ENCODE measurements around the gene WHAMM. TPM values are rescaled to one million over a fixed set of nuclear protein-coding genes. Genes with fewer than 3 reads are reported as not detected.
"Not testable (repeated sequence)": the region's sequence is repeated elsewhere in the genome, so short reads cannot be mapped to it uniquely, and the experiment has no call there.

The WHAMM gene
- total RNA-seq, 1 donor from 2014 or later, result 6.3 TPM

DNA sequence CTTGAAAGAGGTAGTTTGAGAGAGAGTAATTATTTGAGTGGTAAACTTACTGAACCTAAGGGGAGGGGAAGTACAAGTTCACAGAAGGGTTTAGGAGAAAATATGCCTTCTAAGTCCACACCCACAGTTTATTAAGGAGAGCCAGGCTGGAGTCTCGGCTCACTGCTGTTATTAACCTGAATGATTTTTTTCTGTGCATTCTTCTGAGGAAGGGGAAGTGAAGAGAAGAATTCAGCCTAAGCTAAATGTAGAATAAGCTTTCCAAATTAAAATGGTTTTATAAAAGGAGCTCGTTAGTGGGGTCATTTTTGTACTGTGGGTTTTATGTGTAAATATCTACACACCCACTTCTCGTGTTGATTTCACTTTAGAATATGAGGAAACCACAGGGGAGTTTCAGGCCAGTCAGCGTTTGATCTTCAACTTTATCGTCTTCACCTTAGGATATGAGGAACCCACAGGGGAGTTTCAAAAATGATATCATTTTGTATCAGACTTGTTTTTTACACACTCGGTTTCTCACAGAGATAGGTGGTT lies 1.5 kb downstream of the WHAMM start:
- Mint-ChIP-seq H3K9me3 (no peaks in the 10 kb centered on the region), H3K36me3 (ENCODE audit: low read depth) (peaks cover 2% of the 10 kb centered on the region), H3K27me3 (ENCODE audit: low read depth) (no peaks in the 10 kb centered on the region), H3K4me1 (peaks cover 25% of the 10 kb centered on the region), H3K4me3 (peak overlapping the region; percentile 91), H3K27ac (ENCODE audit: unreplicated experiment) (peak overlapping the region; percentile 17)
- DNase-seq (ENCODE audit: low read depth, low spot score), result no peak
- TF ChIP-seq, protein P1, sequence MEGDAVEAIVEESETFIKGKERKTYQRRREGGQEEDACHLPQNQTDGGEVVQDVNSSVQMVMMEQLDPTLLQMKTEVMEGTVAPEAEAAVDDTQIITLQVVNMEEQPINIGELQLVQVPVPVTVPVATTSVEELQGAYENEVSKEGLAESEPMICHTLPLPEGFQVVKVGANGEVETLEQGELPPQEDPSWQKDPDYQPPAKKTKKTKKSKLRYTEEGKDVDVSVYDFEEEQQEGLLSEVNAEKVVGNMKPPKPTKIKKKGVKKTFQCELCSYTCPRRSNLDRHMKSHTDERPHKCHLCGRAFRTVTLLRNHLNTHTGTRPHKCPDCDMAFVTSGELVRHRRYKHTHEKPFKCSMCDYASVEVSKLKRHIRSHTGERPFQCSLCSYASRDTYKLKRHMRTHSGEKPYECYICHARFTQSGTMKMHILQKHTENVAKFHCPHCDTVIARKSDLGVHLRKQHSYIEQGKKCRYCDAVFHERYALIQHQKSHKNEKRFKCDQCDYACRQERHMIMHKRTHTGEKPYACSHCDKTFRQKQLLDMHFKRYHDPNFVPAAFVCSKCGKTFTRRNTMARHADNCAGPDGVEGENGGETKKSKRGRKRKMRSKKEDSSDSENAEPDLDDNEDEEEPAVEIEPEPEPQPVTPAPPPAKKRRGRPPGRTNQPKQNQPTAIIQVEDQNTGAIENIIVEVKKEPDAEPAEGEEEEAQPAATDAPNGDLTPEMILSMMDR (conservative IDR thresholded peaks at IDR 0.05), result no peak

DNA sequence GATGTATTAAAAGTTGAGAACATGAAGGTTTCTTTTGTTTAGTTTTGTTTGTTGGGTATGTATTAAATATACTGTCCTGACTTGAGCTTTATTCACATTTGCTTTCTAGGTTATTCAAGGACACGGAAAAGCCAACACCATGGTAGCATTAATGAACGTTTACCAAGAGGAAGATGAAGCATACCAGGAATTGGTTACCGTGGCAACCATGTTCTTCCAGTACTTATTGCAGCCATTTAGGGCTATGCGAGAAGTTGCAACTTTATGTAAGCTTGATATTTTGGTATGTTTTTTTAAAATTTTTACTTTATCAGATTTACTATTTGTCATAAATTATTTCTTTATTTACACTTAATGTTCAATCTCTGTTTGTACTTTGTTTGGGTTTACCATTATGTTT lies 3.6 kb downstream of the WHAMM start:
- Mint-ChIP-seq H3K36me3 (ENCODE audit: low read depth) (peaks cover 2% of the 10 kb centered on the region), H3K27ac (ENCODE audit: unreplicated experiment) (no peak overlapping the region), H3K27me3 (ENCODE audit: low read depth) (no peaks in the 10 kb centered on the region), H3K4me3 (peak overlapping the region; percentile 76), H3K4me1 (peaks cover 25% of the 10 kb centered on the region), H3K9me3 (no peaks in the 10 kb centered on the region)
- no peak for DNase-seq (ENCODE audit: low read depth, low spot score)
- TF ChIP-seq, protein P1 (conservative IDR thresholded peaks at IDR 0.05), result no peak

GRCh38 chr15:82820128-82820527 lies 10.7 kb downstream of the WHAMM start:
- Mint-ChIP-seq H3K9me3 (no peaks in the 10 kb centered on the region), H3K36me3 (ENCODE audit: low read depth) (peaks cover 25% of the 10 kb centered on the region), H3K27me3 (ENCODE audit: low read depth) (no peaks in the 10 kb centered on the region), H3K27ac (ENCODE audit: unreplicated experiment) (no peak overlapping the region), H3K4me3 (no peak overlapping the region), H3K4me1 (no peaks in the 10 kb centered on the region)
- no peak for DNase-seq (ENCODE audit: low read depth, low spot score)
- TF ChIP-seq, protein P1 (conservative IDR thresholded peaks at IDR 0.05), result no peak

DNA sequence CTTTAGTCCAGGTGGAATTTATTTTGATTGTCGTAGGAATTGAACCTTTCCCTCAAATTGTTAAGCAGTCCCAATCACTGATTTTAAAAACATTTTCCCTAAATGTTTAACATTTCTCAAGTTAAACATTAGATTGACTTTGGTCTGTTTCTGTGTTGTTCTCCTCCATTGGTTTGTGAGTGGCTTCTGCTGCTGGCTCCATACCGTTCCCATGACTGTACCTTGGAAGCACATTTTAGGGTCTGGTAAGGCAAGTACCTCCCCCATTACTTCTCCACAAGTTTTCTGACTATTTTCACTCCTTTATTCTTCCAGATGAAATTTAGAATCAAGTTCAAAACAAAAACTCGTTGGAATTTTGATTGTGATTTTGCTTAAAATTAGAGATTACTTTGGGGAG lies 12.0 kb downstream of the WHAMM start:
- not testable (repeated sequence) for DNase-seq (ENCODE audit: low read depth, low spot score); H3K4me1 Mint-ChIP-seq; H3K4me3 Mint-ChIP-seq; H3K9me3 Mint-ChIP-seq; H3K27ac Mint-ChIP-seq (ENCODE audit: unreplicated experiment); H3K27me3 Mint-ChIP-seq (ENCODE audit: low read depth)
- H3K36me3 Mint-ChIP-seq (ENCODE audit: low read depth), result peaks cover 26% of the 10 kb centered on the region

DNA sequence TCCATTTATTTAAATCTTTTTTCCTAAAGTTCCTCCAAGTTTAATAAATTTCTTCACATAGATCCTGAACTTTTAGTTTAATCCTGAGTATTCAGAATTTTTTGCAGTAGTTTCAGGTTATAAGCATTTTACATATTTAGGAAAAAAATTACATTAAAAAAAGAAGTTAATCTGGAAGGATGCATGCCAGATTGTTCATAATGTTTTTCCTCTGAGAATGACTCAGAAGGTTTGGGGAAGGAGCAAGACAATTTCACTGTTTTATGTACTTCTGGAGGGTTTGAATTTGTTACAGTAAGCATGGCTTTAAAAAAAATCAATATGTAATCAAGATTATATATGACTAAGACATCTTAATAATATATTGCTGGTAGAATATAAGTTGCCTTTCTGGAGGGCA lies 12.4 kb downstream of the WHAMM start:
- H3K36me3 Mint-ChIP-seq (ENCODE audit: low read depth), result peaks cover 28% of the 10 kb centered on the region

DNA sequence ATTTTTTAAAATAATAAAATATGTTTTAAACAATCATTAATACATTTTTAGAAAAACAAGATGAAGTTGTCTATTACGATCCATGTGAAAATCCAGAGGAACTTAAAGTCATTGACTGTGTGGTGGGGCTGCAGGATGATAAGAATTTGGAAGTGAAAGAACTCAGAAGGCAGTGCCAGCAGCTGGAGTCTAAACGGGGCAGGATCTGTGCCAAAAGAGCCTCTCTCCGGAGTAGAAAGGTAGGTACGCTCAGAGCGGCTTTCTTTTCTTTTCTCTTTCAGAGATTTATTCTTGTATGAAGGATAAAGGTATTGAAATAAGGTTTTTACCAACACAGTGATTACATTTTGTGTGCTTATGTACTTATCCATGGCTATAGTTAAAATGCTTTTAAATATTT lies 13.6 kb downstream of the WHAMM start:
- no peaks in the 10 kb centered on the region for H3K4me1 Mint-ChIP-seq
- no peak overlapping the region for H3K4me3 Mint-ChIP-seq
- H3K9me3 Mint-ChIP-seq, result no peaks in the 10 kb centered on the region
- TF ChIP-seq, protein P1 (conservative IDR thresholded peaks at IDR 0.05), result no peak
- no peak for DNase-seq (ENCODE audit: low read depth, low spot score)
- no peak overlapping the region for H3K27ac Mint-ChIP-seq (ENCODE audit: unreplicated experiment)
- H3K27me3 Mint-ChIP-seq (ENCODE audit: low read depth), result no peaks in the 10 kb centered on the region
- peaks cover 28% of the 10 kb centered on the region for H3K36me3 Mint-ChIP-seq (ENCODE audit: low read depth)

More for the DNA sequence above, 12.4 kb downstream of the WHAMM start:
- H3K4me3 Mint-ChIP-seq; H3K27me3 Mint-ChIP-seq (ENCODE audit: low read depth); H3K9me3 Mint-ChIP-seq; DNase-seq (ENCODE audit: low read depth, low spot score); H3K4me1 Mint-ChIP-seq; H3K27ac Mint-ChIP-seq (ENCODE audit: unreplicated experiment): not testable (repeated sequence)
